IMR-90 (cell line): ENCODE data around the gene DPYSL3. TPM values are rescaled to one million over a fixed set of nuclear protein-coding genes. Genes with fewer than 3 reads are reported as not detected.

Experiments used
- ATAC-seq: fragments of 200-7000 bp; cut with Tn5 transposase; 2 replicates; pipeline ENCODE4 v1.9.1; 2020; ENCODE audit warnings: low read depth, mild to moderate bottlenecking, moderate library complexity
- BruUV-seq: library from RNA; stranded (reverse); fragments of 400-500 nt; replicated peaks from 2 replicates; lab custom pipeline; 2021; lab: Mats Ljungman, UMichigan
- CTCF ChIA-PET: fragments of 300-600 bp; formaldehyde crosslinking; extraction: SDS; loops from one replicate; lab custom pipeline; 2021; ENCODE audit warnings: antibody characterized with exemption; lab: Yijun Ruan, JAX
- POLR2A ChIA-PET: fragments of 300-600 bp; sonication (Branson Sonifier 250); formaldehyde crosslinking; loops from one replicate; lab custom pipeline; 2022; ENCODE audit warnings: antibody characterized with exemption; ENCODE audit not compliant: unreplicated experiment; lab: Charles Lee
- DNase-seq: peaks from one replicate; pipeline ENCODE4 v3.0.0; 2013
- H2AFZ ChIP-seq: replicated peaks from 2 replicates; pipeline ENCODE3; 2013; ENCODE audit warnings: low read length, mild to moderate bottlenecking; ENCODE audit not compliant: poor library complexity
- H2AK5ac ChIP-seq: 2 replicates; pipeline ENCODE4 v1.6.1; 2013; ENCODE audit warnings: low read depth, low read length, inconsistent platforms
- H2AK9ac ChIP-seq: replicated peaks from 2 replicates; pipeline ENCODE3; 2013; ENCODE audit warnings: mild to moderate bottlenecking, low read depth, low read length, moderate library complexity; ENCODE audit not compliant: poor library complexity
- H2BK120ac ChIP-seq: 2 replicates; pipeline ENCODE4 v1.6.1; 2013; ENCODE audit warnings: low read depth, low read length, inconsistent platforms
- H2BK15ac ChIP-seq: 3 replicates; pipeline ENCODE4 v1.6.1; 2013; ENCODE audit warnings: low read depth, low read length, inconsistent platforms
- H2BK20ac ChIP-seq: 2 replicates; pipeline ENCODE4 v1.6.1; 2013; ENCODE audit warnings: low read depth, mild to moderate bottlenecking, inconsistent platforms, low read length, moderate library complexity
- H2BK5ac ChIP-seq: 2 replicates; pipeline ENCODE4 v1.6.1; 2013; ENCODE audit warnings: mild to moderate bottlenecking, low read depth, low read length, inconsistent platforms; ENCODE audit not compliant: poor library complexity, severe bottlenecking
- H3K14ac ChIP-seq: replicated peaks from 2 replicates; pipeline ENCODE4 v1.6.1; 2013; ENCODE audit warnings: low read depth, low read length, inconsistent platforms
- H3K18ac ChIP-seq: 2 replicates; pipeline ENCODE4 v1.6.1; 2013; ENCODE audit warnings: low read depth, low read length, control low read depth
- H3K23ac ChIP-seq: 2 replicates; pipeline ENCODE4 v1.6.1; 2013; ENCODE audit warnings: low read depth, low read length, inconsistent platforms
- H3K27ac ChIP-seq: 2 replicates; pipeline ENCODE4 v1.5.1; 2013; ENCODE audit warnings: mild to moderate bottlenecking, control low read depth, low read length; ENCODE audit not compliant: insufficient read depth
- H3K27me3 ChIP-seq: 2 replicates; pipeline ENCODE4 v1.6.1; 2013; ENCODE audit warnings: low read length; ENCODE audit not compliant: control insufficient read depth, insufficient read depth
- H3K36me3 ChIP-seq: 2 replicates; pipeline ENCODE4 v1.6.1; 2013; ENCODE audit warnings: low read length, mixed read lengths; ENCODE audit not compliant: control insufficient read depth, insufficient read depth
- H3K4ac ChIP-seq: 2 replicates; pipeline ENCODE4 v1.6.1; 2013; ENCODE audit warnings: low read depth, low read length, inconsistent platforms
- H3K4me1 ChIP-seq: 2 replicates; pipeline ENCODE4 v1.6.1; 2013; ENCODE audit warnings: low read length, mixed read lengths; ENCODE audit not compliant: control insufficient read depth, insufficient read depth
- H3K4me2 ChIP-seq: 2 replicates; pipeline ENCODE4 v1.6.1; 2013; ENCODE audit warnings: low read depth, mild to moderate bottlenecking, control low read depth, low read length, moderate library complexity
- H3K4me3 ChIP-seq: 2 replicates; pipeline ENCODE4 v1.5.1; 2013; ENCODE audit warnings: low read depth, mild to moderate bottlenecking, control low read depth, low read length, moderate library complexity; ENCODE audit not compliant: insufficient read depth
- H3K56ac ChIP-seq: 2 replicates; pipeline ENCODE4 v1.6.1; 2013; ENCODE audit warnings: low read length, inconsistent platforms; ENCODE audit not compliant: insufficient read depth; ENCODE audit errors: extremely low read depth
- H3K79me1 ChIP-seq, 2 experiments: 2 replicates each; pipeline ENCODE4 v1.6.1; 2013; ENCODE audit warnings: low read length in 2 of 2, inconsistent platforms in 1 of 2, low read depth in 1 of 2
- H3K9ac ChIP-seq: 2 replicates; pipeline ENCODE4 v1.6.1; 2013; ENCODE audit warnings: low read depth, low read length, control low read depth
- H3K9me1 ChIP-seq: 2 replicates; pipeline ENCODE4 v1.6.1; 2013; ENCODE audit warnings: low read length, inconsistent platforms; ENCODE audit not compliant: insufficient read depth
- H3K9me3 ChIP-seq: 2 replicates; pipeline ENCODE4 v1.6.1; 2013; ENCODE audit warnings: low read length; ENCODE audit not compliant: control insufficient read depth, insufficient read depth
- H4K20me1 ChIP-seq: 2 replicates; pipeline ENCODE4 v1.6.1; 2013; ENCODE audit warnings: low read length, inconsistent platforms; ENCODE audit not compliant: insufficient read depth
- H4K5ac ChIP-seq: 2 replicates; pipeline ENCODE4 v1.6.1; 2013; ENCODE audit warnings: mild to moderate bottlenecking, low read depth, low read length, control low read depth
- H4K8ac ChIP-seq, 2 experiments: 2 replicates each; pipeline ENCODE4 v1.6.1; 2013; ENCODE audit warnings: low read depth in 2 of 2, low read length in 2 of 2, control low read depth in 1 of 2, inconsistent platforms in 1 of 2
- H4K91ac ChIP-seq: 2 replicates; pipeline ENCODE4 v1.6.1; 2013; ENCODE audit warnings: low read depth, low read length, inconsistent platforms; ENCODE audit not compliant: insufficient read depth
- BHLHE40 ChIP-seq: fragments of 150-350 bp; IDR thresholded peaks from 2 replicates; pipeline ENCODE4 v1.6.1; 2016; ENCODE audit warnings: mild to moderate bottlenecking, low read depth, low read length
- CHD1 ChIP-seq: IDR thresholded peaks from 2 replicates; pipeline ENCODE4 v1.6.1; 2012; ENCODE audit warnings: low read depth, low read length, improper control_type of control experiment
- CTCF ChIP-seq: conservative IDR thresholded peaks from 2 replicates; pipeline ENCODE4 v1.5.1; 2012; ENCODE audit warnings: mild to moderate bottlenecking, low read depth, low read length, improper control_type of control experiment
- ELK1 ChIP-seq: fragments of 150-350 bp; IDR thresholded peaks from 2 replicates; pipeline ENCODE4 v1.6.1; 2016; ENCODE audit warnings: low read depth, mild to moderate bottlenecking, low read length, moderate library complexity, borderline replicate concordance
- FOS ChIP-seq: fragments of 150-350 bp; IDR thresholded peaks from 2 replicates; pipeline ENCODE4 v1.6.1; 2016; ENCODE audit warnings: low read depth, low read length
- MAFK ChIP-seq: IDR thresholded peaks from 2 replicates; pipeline ENCODE4 v1.6.1; 2012; ENCODE audit warnings: low read depth, low read length, improper control_type of control experiment
- MXI1 ChIP-seq: IDR thresholded peaks from 2 replicates; pipeline ENCODE4 v1.6.1; 2012; ENCODE audit warnings: low read depth, mild to moderate bottlenecking, low read length, moderate library complexity, borderline replicate concordance
- NFE2L2 ChIP-seq: fragments of 150-350 bp; IDR thresholded peaks from 2 replicates; pipeline ENCODE4 v1.6.1; 2016; ENCODE audit warnings: low read depth, mild to moderate bottlenecking, low read length
- RAD21 ChIP-seq: IDR thresholded peaks from 2 replicates; pipeline ENCODE4 v1.6.1; 2012; ENCODE audit warnings: low read length, improper control_type of control experiment
- RCOR1 ChIP-seq: IDR thresholded peaks from 2 replicates; pipeline ENCODE4 v1.6.1; 2012; ENCODE audit warnings: mild to moderate bottlenecking, low read length, improper control_type of control experiment; ENCODE audit not compliant: insufficient replicate concordance
- RFX5 ChIP-seq: IDR thresholded peaks from 2 replicates; pipeline ENCODE4 v1.8.0; 2012; ENCODE audit warnings: low read depth, mild to moderate bottlenecking, low read length, moderate library complexity
- SMC3 ChIP-seq: fragments of 150-350 bp; IDR thresholded peaks from 2 replicates; pipeline ENCODE4 v1.6.1; 2016; ENCODE audit warnings: low read depth, mild to moderate bottlenecking, antibody characterized with exemption, low read length, moderate library complexity
- USF2 ChIP-seq: fragments of 150-350 bp; IDR thresholded peaks from 2 replicates; pipeline ENCODE4 v1.6.1; 2017; ENCODE audit warnings: mild to moderate bottlenecking, antibody characterized with exemption, low read length, low read depth
- WGBS, 2 experiments: methylation state at CpG; one replicate each; pipeline versions ENCODE4 v1.1.5 to v1.1.7; 2013; ENCODE audit warnings: missing lambda C conversion rate in 2 of 2; ENCODE audit not compliant: insufficient read length in 1 of 2; ENCODE audit errors: extremely low coverage in 2 of 2; 5-methylcytosine and 5-hydroxymethylcytosine counted together
- dilution Hi-C: fragments of 300-500 bp; cut with HindIII; formaldehyde crosslinking; loops from one replicate; pipeline ENCODE4 v1.14.3; 2018; ENCODE audit warnings: low sequenced_read_pairs; ENCODE audit not compliant: unreplicated experiment
- in situ Hi-C: fragments of 300-500 bp; cut with MboI; formaldehyde crosslinking; loops from 3 replicates; pipeline ENCODE4 v1.14.3; 2019; ENCODE audit warnings: low sequenced_read_pairs, inconsistent platforms, mixed read lengths
- intact Hi-C: fragments of 100-400 bp; cut with micrococcal nuclease; formaldehyde crosslinking; loops from 2 replicates; pipeline ENCODE4 v1.10.0; 2022
- polyA plus RNA-seq, 3 experiments: library from polyadenylated mRNA; depleted of rRNA; stranded (reverse); fragments of >200 nt; gene quantifications; 2 replicates each; pipeline ENCODE4 v1.2.3, GENCODE V29; 2012; ENCODE audit warnings: low replicate concordance in 1 of 3
- total RNA-seq: library from RNA; depleted of rRNA; stranded (reverse); fragments of >200 nt; gene quantifications from 2 replicates; pipeline ENCODE4 v1.2.3, GENCODE V29; 2012

The DPYSL3 gene
- total and polyA plus RNA-seq, 2 of the 4 experiments (the other 2 are of a cell fraction) = 50.2 to 60.9 TPM

DNA sequence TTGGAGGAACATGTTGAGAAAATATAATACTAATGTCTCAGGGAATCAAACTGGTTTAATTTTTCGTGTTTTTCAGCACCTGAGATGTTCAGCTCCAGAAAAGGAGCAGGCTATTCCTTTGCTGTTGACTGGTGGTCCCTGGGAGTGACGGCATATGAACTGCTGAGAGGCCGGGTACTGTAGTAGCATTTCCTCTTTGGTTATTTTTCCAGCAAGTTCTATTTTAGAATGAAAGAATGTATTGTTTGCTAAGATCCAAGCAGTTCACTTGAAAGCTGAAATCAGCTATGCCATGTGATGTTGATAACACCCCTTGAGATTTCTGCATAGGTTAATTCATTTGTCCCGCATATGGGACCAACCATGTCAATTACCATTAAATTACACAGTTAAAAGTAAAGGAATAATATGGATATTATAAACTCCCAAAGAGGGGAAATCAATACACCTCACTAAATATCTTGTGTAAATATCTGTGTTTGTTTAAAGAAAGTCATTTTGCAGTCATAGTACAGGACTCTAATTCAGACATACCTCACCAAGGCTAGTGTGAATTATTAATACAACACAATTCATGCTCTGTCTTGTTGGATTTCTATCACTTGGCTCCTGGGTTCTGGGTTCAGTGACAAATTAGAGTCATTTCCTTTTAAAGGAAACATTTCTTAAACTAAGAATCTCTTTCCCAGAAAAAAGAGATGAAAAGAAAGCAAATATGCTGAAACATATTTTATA is 148.3 kb downstream of the DPYSL3 start:
- ATAC-seq (no peak), DNase-seq (no peak)
- H2BK5ac ChIP-seq = no peak overlapping the region
- no peak overlapping the region for H4K5ac ChIP-seq
- H2BK15ac ChIP-seq = no peak overlapping the region
- no peak overlapping the region for H3K4ac ChIP-seq
- intact Hi-C loops = loop anchor here (10.0 kb wide), 1 partner anchor 827 kb away; no protein-coding TSS in a partner anchor
- TF ChIP-seq RAD21 = no peak
- TF ChIP-seq RCOR1 = no peak
- TF ChIP-seq CTCF = no peak
- TF ChIP-seq FOS = no peak
- no peak for TF ChIP-seq NFE2L2
- TF ChIP-seq ELK1 = no peak
- no peak for TF ChIP-seq RFX5
- TF ChIP-seq CHD1 = no peak
- TF ChIP-seq MAFK = no peak
- no peak for TF ChIP-seq SMC3
- TF ChIP-seq USF2 = no peak
- TF ChIP-seq BHLHE40 = no peak
- no peak for TF ChIP-seq MXI1
- H3K27me3 ChIP-seq = peaks cover 9% of the 10 kb centered on the region
- no peak overlapping the region for H2AFZ ChIP-seq
- H3K56ac ChIP-seq = no peak overlapping the region
- in situ Hi-C loops = loop anchor here (10.0 to 25.0 kb wide), 2 partner anchors 147 to 824 kb away; no protein-coding TSS in a partner anchor
- no peak overlapping the region for H2AK9ac ChIP-seq
- ChIA-PET CTCF (no interaction called here), POLR2A (no interaction called here)
- H3K18ac ChIP-seq = no peak overlapping the region
- no peaks in the 10 kb centered on the region for H3K9me1 ChIP-seq
- H3K4me1 ChIP-seq = no peaks in the 10 kb centered on the region
- H3K4me3 ChIP-seq = no peak overlapping the region
- dilution Hi-C loops = no loop called here
- no peaks in the 10 kb centered on the region for H3K9me3 ChIP-seq
- no peak overlapping the region for H3K23ac ChIP-seq
- no peak overlapping the region for H3K4me2 ChIP-seq
- H3K14ac ChIP-seq = no peak overlapping the region
- H2BK120ac ChIP-seq = no peak overlapping the region
- H3K36me3 ChIP-seq = no peaks in the 10 kb centered on the region
- no TSS peak for BruUV-seq
- no peak overlapping the region for H3K27ac ChIP-seq
- no peak overlapping the region for H2BK20ac ChIP-seq
- no peaks in the 10 kb centered on the region for H4K20me1 ChIP-seq
- WGBS, 2 experiments = 0% methylated on average over 1 of the region's 4 CpGs; no CpG with 5 or more reads in 1 of the 2 experiments
- no peak overlapping the region for H4K8ac ChIP-seq
- H2AK5ac ChIP-seq = no peak overlapping the region
- H3K79me1 ChIP-seq = no peaks in the 10 kb centered on the region
- no peak overlapping the region for H3K9ac ChIP-seq
- H4K91ac ChIP-seq = no peak overlapping the region
